WERI-Rb-1 (cell line): ENCODE data around the gene ING4.

Source experiments
- DNase-seq: peaks from one replicate; pipeline ENCODE4 v3.0.0-alpha.2; 2020
- H3K27ac ChIP-seq: fragments of 250-450 bp; sonication (Bioruptor Pico); 2 replicates; pipeline ENCODE4 v1.5.1; 2020; ENCODE audit warnings: mild to moderate bottlenecking, moderate library complexity
- H3K27me3 ChIP-seq: fragments of 250-450 bp; sonication (Bioruptor Pico); 2 replicates; pipeline ENCODE4 v1.5.1; 2021; ENCODE audit warnings: mild to moderate bottlenecking, low read depth, moderate library complexity; ENCODE audit not compliant: insufficient read depth, severe bottlenecking
- H3K36me3 ChIP-seq: fragments of 250-450 bp; sonication (Bioruptor Pico); 2 replicates; pipeline ENCODE4 v1.5.1; 2020; ENCODE audit warnings: mild to moderate bottlenecking, moderate library complexity
- H3K4me3 ChIP-seq: 2 replicates; pipeline ENCODE4 v1.5.1; 2011; ENCODE audit warnings: low read depth, mild to moderate bottlenecking, control low read depth, low read length
- H3K9me3 ChIP-seq: fragments of 250-450 bp; sonication (Bioruptor Pico); 2 replicates; pipeline ENCODE4 v1.5.1; 2021; ENCODE audit warnings: mild to moderate bottlenecking, moderate library complexity; ENCODE audit not compliant: severe bottlenecking
- TF ChIP-seq, protein P1 (sequence below): IDR thresholded peaks from 2 replicates; pipeline ENCODE4 v1.5.1; 2011; ENCODE audit warnings: low read depth, mild to moderate bottlenecking, control low read depth, inconsistent platforms, low read length

The ING4 gene

DNA sequence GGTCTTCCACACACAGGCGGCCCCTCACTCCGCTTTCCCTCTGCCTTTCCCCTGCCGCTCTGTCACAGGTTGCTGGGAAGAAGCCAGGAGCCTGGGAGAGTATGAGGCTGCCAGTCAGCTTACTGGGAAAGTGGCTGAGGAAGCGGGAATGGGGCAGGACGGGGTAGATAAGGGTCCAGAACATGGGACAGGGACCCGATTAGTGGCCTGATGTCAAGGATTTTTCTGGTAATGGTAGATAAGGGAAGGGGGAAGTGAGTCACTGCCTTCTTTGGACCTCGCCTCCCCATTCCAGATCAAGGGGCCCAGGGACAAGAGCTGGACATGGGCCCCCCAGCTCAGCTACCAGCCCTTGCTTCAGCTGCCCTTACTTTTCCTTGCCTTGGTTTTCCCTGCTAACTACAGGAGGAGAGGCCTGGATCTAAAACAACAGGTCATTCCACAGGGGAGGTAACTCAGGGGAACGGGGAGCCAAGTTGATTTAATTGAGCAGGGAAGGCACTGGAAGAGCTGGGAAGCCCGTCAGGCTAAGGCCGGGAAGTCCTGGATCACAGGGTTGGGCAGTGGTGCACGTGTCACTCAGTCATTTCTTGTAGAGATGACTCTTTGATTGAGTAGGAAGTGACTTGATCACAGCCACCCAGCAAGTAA lies 23.6 kb downstream of the ING4 start:
- Histone ChIP-seq H3K27ac (no peak overlapping the region), H3K9me3 (no peaks in the 10 kb centered on the region), H3K36me3 (no peaks in the 10 kb centered on the region), H3K4me3 (no peak overlapping the region), H3K27me3 (no peaks in the 10 kb centered on the region)
- no peak for DNase-seq
- TF ChIP-seq, protein P1, sequence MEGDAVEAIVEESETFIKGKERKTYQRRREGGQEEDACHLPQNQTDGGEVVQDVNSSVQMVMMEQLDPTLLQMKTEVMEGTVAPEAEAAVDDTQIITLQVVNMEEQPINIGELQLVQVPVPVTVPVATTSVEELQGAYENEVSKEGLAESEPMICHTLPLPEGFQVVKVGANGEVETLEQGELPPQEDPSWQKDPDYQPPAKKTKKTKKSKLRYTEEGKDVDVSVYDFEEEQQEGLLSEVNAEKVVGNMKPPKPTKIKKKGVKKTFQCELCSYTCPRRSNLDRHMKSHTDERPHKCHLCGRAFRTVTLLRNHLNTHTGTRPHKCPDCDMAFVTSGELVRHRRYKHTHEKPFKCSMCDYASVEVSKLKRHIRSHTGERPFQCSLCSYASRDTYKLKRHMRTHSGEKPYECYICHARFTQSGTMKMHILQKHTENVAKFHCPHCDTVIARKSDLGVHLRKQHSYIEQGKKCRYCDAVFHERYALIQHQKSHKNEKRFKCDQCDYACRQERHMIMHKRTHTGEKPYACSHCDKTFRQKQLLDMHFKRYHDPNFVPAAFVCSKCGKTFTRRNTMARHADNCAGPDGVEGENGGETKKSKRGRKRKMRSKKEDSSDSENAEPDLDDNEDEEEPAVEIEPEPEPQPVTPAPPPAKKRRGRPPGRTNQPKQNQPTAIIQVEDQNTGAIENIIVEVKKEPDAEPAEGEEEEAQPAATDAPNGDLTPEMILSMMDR, result no peak

GRCh38 chr12:6638305-6638704 lies 24.6 kb downstream of the ING4 start:
- no peak overlapping the region for H3K4me3 ChIP-seq
- DNase-seq, result no peak
- no peak overlapping the region for H3K27ac ChIP-seq
- TF ChIP-seq, protein P1, result no peak
- no peaks in the 10 kb centered on the region for H3K27me3 ChIP-seq
- no peaks in the 10 kb centered on the region for H3K36me3 ChIP-seq
- no peaks in the 10 kb centered on the region for H3K9me3 ChIP-seq

DNA sequence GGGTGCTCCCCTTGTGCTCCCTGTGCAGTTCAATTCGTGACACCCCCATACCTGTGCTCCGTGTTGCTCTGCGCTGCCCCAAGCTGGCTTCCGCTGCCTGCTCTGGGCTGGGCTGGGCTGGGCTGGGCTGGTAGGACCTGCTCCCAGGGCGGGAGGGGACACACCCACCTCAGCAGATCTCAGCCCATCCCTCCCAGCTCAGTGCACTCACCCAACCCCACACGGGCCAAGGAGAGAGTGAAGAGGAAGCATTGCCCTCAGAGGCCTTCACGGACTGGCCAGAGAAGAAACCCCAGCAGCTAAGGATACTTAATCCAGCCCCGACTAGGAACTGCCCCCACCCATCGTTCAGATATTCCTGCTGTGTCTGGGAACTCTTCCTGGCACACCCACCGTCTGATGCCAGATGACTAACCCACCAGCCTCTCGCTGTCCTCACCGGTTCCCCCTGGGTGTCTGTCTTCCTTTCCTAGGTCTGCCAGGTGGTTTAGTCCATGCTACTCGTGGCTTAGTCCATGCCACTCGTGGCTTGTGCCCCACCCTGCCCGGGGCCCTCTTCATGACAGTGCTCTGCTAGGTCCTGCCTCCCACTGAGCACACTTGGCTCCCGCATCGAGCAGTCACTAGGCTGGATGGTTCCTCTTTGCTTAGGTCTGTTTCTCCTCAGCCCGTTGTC lies 26.9 kb downstream of the ING4 start, which contains the start of gene LPAR5:
LPAR5 (minus strand) TSS at position 104 of the 676 bp plus-strand sequence. CDS start 14,711 bp downstream, outside the sequence.
- Histone ChIP-seq H3K27ac (no peak within 1 kb of the TSS), H3K9me3 (no peaks in the 10 kb centered on the region), H3K36me3 (no peaks in the 10 kb centered on the region), H3K27me3 (no peaks in the 10 kb centered on the region), H3K4me3 (no peak within 1 kb of the TSS)
- no peak for DNase-seq
- TF ChIP-seq, protein P1, result no peak

DNA sequence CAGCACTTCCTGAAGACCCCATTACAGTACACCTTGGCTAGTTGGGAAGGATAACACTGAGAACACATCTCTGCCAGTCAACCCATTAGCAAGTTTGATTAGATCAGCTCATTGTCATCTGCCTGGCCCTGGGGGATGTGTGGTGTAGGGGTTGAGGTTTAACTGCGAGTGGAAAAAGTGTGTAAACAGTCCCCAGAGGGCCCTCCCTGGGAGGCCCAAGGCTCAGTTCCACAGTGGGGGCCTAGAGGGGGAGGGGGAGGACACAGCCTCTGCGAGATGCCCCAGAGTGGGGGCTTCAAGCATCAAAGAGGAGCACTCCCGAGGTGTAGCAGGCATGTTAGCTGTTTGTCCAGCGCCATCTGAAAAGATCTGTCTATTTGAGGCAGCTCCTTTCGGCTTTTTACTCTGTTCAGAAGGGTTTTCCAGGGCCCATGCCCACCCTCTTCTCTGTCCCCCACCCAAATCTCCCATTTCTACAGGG lies 27.5 kb downstream of the ING4 start:
- Histone ChIP-seq H3K27me3 (no peaks in the 10 kb centered on the region), H3K27ac (no peak overlapping the region), H3K9me3 (no peaks in the 10 kb centered on the region), H3K36me3 (no peaks in the 10 kb centered on the region), H3K4me3 (no peak overlapping the region)
- TF ChIP-seq, protein P1, result no peak
- DNase-seq, result no peak

GRCh38 chr12:6632026-6632983 lies 30.6 kb downstream of the ING4 start:
- H3K36me3 ChIP-seq, result no peaks in the 10 kb centered on the region
- no peaks in the 10 kb centered on the region for H3K9me3 ChIP-seq
- DNase-seq, result peak; percentile 30
- H3K4me3 ChIP-seq, result no peak overlapping the region
- H3K27me3 ChIP-seq, result no peaks in the 10 kb centered on the region
- TF ChIP-seq, protein P1, result no peak
- peak overlapping the region; percentile 16 for H3K27ac ChIP-seq
